Epithelial cell of esophagus (primary cell): ENCODE results near the gene CDC7.

Experiments
- DNase-seq: peaks from one replicate; pipeline ENCODE4 v3.0.0; 2010; ENCODE audit warnings: low read depth
- H3K4me3 ChIP-seq: 2 replicates; pipeline ENCODE4 v1.5.1; 2011; ENCODE audit warnings: mild to moderate bottlenecking, low read length, control low read depth
- TF ChIP-seq, protein P1 (sequence below): IDR thresholded peaks from 2 replicates; pipeline ENCODE4 v1.5.1; 2011; ENCODE audit warnings: low read depth, mild to moderate bottlenecking, low read length, control low read depth, inconsistent platforms; ENCODE audit not compliant: insufficient read depth; ENCODE audit errors: missing control alignments

Gene CDC7

DNA sequence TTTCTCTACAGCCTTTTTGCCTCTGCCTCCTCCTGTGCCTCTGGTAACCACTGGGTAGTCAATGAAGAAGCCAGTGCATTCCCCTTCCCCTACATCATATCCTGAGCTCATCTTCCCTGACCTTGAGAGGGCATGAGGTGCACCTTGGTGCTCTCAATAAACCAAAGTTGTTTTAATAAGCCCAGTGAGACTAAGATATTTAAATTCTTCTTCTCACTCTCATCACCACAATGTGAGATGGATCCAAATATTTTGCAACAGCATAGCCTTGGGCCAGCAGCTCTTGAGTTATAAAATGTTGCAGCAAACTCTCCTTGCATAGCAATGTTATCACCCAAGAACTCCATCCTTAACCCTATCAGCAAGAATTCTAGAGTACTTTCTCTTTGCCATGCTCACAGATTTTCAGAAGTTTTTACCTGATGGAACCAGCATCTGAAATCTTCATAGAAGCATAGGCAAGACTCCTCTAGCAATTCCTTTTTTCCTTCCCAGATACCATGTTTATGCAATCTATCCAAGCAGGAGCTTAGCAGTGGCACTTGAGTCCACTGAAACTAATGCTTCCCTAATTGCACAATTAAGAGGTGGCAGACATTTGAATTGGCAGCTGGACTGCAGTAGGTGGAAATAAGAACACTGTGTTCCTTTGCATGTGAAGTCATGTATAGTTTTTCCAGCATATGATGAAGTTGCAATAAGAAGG lies 36.8 kb downstream of the CDC7 start:
- TF ChIP-seq, protein P1, sequence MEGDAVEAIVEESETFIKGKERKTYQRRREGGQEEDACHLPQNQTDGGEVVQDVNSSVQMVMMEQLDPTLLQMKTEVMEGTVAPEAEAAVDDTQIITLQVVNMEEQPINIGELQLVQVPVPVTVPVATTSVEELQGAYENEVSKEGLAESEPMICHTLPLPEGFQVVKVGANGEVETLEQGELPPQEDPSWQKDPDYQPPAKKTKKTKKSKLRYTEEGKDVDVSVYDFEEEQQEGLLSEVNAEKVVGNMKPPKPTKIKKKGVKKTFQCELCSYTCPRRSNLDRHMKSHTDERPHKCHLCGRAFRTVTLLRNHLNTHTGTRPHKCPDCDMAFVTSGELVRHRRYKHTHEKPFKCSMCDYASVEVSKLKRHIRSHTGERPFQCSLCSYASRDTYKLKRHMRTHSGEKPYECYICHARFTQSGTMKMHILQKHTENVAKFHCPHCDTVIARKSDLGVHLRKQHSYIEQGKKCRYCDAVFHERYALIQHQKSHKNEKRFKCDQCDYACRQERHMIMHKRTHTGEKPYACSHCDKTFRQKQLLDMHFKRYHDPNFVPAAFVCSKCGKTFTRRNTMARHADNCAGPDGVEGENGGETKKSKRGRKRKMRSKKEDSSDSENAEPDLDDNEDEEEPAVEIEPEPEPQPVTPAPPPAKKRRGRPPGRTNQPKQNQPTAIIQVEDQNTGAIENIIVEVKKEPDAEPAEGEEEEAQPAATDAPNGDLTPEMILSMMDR, result no peak
- DNase-seq, result peak; percentile 27
- no peak overlapping the region for H3K4me3 ChIP-seq

DNA sequence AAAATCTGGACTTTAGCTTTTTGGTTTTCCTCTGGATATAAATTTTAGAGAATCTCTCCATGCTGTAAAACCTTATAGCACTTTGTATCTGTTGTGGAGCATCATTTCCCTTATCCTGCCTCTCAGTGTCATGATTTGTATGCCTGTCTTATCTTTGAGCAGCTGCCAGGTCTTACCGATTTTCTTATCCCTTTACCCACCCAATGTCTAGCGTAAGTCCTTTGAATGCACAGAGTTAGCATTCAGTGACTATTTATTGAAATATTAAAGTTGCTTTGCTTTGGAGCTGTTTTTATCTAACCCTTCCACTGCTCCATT lies 37.3 kb downstream of the CDC7 start:
- no peak for DNase-seq
- no peak overlapping the region for H3K4me3 ChIP-seq
- TF ChIP-seq, protein P1, result no peak

DNA sequence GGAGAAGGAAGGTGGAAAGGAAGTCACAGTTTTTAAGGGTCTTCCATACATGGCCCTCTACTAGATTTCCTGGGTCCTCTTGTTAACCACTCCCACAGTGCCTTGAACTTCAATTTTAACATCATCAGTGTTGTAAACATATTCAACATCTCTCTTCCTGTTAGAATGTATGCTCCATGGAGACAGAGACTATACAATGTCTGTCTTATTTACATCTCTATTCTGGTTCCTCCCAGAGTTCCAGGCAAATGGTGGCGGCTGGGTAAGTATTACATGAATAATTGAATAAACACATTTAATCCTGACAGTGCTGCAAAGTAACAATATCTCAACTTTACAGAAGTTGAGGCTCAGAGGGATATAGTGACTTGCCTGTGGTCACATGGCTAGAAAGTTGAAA lies 40.3 kb downstream of the CDC7 start:
- no peak for DNase-seq
- H3K4me3 ChIP-seq, result no peak overlapping the region
- TF ChIP-seq, protein P1, result no peak

- TF ChIP-seq, protein P1, result no peak
- H3K4me3 ChIP-seq, result no peak overlapping the region
- DNase-seq, result no peak
These were observed 41.4 kb downstream of the CDC7 start for GRCh38 chr1:91541918-91542533.

DNA sequence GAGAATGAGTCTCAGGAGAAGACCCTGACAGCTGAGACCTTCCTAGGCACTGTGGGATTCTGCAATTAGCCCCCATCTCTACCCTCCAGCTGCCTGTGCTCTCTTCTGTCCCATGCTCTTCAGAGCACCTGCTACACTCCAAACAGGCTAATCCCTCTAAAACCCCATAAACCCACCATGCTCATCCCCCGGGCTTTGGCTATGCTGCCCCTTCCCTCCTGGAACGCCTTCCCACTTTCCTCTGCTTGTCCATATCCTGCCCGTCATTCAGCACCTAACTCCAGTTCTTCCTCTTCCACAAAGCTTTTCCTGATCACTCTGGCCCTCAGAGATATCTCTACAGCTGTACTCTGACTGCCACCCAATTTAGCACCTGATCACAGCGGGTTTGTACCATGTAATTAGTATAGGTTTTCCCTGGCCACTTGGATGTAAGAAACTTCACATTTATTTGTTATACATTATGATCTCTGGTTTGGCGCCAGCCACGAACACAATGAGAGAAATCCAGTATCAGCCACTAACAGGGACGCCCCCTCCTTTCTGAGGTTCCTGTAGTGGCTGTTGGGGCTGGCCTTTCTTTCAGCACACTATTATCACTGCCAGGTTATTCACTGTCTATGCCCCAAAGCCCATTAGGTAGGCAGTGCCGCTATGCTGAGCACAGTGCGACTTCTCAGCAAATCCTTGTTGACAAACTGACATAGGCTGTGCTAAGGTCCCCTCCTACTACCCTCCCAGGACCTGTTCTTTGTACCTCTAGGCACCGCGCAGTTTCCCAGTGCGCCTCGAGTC lies 45.1 kb downstream of the CDC7 start:
- TF ChIP-seq, protein P1, result no peak
- DNase-seq, result no peak
- no peak overlapping the region for H3K4me3 ChIP-seq

GRCh38 chr1:91546301-91546581 lies 45.6 kb downstream of the CDC7 start:
- no peak for DNase-seq
- TF ChIP-seq, protein P1, result no peak
- H3K4me3 ChIP-seq, result no peak overlapping the region
